CD4-positive, alpha-beta T cell (primary cell): ENCODE data around the gene PGC. TPM values are rescaled to one million over a fixed set of nuclear protein-coding genes. Genes with fewer than 3 reads are reported as not detected.

ENCODE experiments used
- ATAC-seq: fragments of 200-7000 bp; cut with Tn5 transposase; one replicate; pipeline ENCODE4 v1.10.0; 2022; ENCODE audit warnings: mild to moderate bottlenecking; ENCODE audit not compliant: poor library complexity
- CTCF ChIA-PET: fragments of 350-600 bp; sonication (Branson Sonifier 250); formaldehyde crosslinking; loops from one replicate; lab custom pipeline; 2021; ENCODE audit warnings: antibody characterized with exemption, inconsistent platforms; lab: Charles Lee
- POLR2A ChIA-PET: fragments of 350-600 bp; sonication (Branson Sonifier 250); formaldehyde crosslinking; loops from one replicate; lab custom pipeline; 2021; ENCODE audit warnings: antibody characterized with exemption, inconsistent platforms; lab: Charles Lee
- DNase-seq, 14 experiments: peaks; one replicate each; pipeline ENCODE4 v3.0.0-alpha.2; 2013 to 2020; ENCODE audit warnings: mixed read lengths in 2 of 14
- H3K27ac ChIP-seq, 2 donors: one replicate each; pipeline versions ENCODE4 v1.5.1 to v1.7.0; 2013; ENCODE audit warnings: low read length in 2 of 2, low read depth in 1 of 2, mild to moderate bottlenecking in 1 of 2
- H3K27me3 ChIP-seq, 2 experiments: 1 replicate in 1 of 2; 2 replicates in 1 of 2; pipeline versions ENCODE4 v1.6.1 to v1.7.0; 2013; ENCODE audit warnings: low read length in 2 of 2, control low read depth in 1 of 2, mild to moderate bottlenecking in 1 of 2, moderate library complexity in 1 of 2; ENCODE audit not compliant: insufficient read depth in 2 of 2, control insufficient read depth in 1 of 2
- H3K36me3 ChIP-seq: one replicate; pipeline ENCODE4 v1.6.1; 2013; ENCODE audit warnings: low read length, control low read depth; ENCODE audit not compliant: insufficient read depth
- H3K4me1 ChIP-seq: one replicate; pipeline ENCODE4 v1.6.1; 2013; ENCODE audit warnings: low read length, control low read depth; ENCODE audit not compliant: insufficient read depth
- H3K4me3 ChIP-seq: one replicate; pipeline ENCODE4 v1.5.1; 2013; ENCODE audit warnings: mild to moderate bottlenecking, low read length, moderate library complexity
- H3K9me3 ChIP-seq, 2 experiments: 1 replicate in 1 of 2; 2 replicates in 1 of 2; pipeline versions ENCODE4 v1.6.1 to v1.7.0; 2013; ENCODE audit warnings: low read length in 2 of 2, mild to moderate bottlenecking in 2 of 2, control low read depth in 1 of 2, moderate library complexity in 1 of 2; ENCODE audit not compliant: control insufficient read depth in 1 of 2, insufficient read depth in 1 of 2
- H3K27ac Mint-ChIP-seq: one replicate; pipeline ENCODE4 v1.8.0; 2020; ENCODE audit warnings: mixed read lengths
- H3K27me3 Mint-ChIP-seq: one replicate; pipeline ENCODE4 v1.8.0; 2021; ENCODE audit warnings: mixed read lengths
- H3K36me3 Mint-ChIP-seq: one replicate; pipeline ENCODE4 v1.8.0; 2021; ENCODE audit warnings: low read depth, mixed read lengths
- H3K4me1 Mint-ChIP-seq: one replicate; pipeline ENCODE4 v1.8.0; 2021; ENCODE audit warnings: low read depth, mixed read lengths
- H3K4me3 Mint-ChIP-seq: one replicate; pipeline ENCODE4 v1.8.0; 2020; ENCODE audit warnings: mild to moderate bottlenecking, mixed read lengths
- H3K9me3 Mint-ChIP-seq: one replicate; pipeline ENCODE4 v1.8.0; 2020; ENCODE audit warnings: mixed read lengths
- intact Hi-C, 2 experiments: fragments of 100-400 bp; cut with DNase I in 1 of 2; cut with micrococcal nuclease in 1 of 2; formaldehyde crosslinking; loops; one replicate each; pipeline versions ENCODE4 v1.15.1 to v1.9.0; 2023 to 2025; cut with DNase I, micrococcal nuclease
- total RNA-seq, 174 experiments: library from RNA in 2 of 174; stranded (reverse) in 2 of 174; gene quantifications; one replicate each; pipeline ENCODE4 v1.2.3 and lab custom pipeline; 2021 to 2026
- TF ChIP-seq, protein P1 (sequence below): fragments of 200-600 bp; IDR thresholded peaks from one replicate; pipeline ENCODE4 v1.8.0; 2022; ENCODE audit warnings: antibody characterized with exemption, mild to moderate bottlenecking

Gene PGC
- total RNA-seq, 2 experiments from 2014 or later = not detected

DNA sequence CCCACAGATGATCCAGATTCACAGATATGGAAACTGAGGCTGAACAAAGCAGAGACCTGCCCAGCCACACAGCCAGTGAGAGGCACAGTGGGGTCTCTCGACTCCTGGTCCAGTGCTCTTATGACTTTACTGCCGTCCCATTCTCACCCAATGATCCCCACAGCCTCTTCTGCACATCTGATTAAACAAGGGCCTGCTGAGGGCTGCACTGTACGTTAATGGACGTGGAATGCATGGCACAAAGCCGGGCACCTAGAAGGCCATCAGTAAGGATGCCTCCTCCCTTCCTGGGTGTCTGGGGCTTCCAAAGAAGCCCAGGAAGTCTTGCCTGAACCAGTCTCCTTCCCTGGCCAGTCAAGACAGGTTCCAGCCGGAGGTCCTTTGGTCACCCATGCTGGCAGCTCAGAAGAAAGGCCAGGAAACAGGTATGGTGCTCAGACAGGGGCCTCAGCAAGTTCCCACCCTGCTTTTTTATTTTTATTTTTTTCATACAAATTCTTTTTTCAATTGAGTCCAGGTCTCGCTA is 15.6 kb downstream of the PGC start:
- peak overlapping the region; percentile 2 for H3K4me3 Mint-ChIP-seq
- TF ChIP-seq, protein P1, sequence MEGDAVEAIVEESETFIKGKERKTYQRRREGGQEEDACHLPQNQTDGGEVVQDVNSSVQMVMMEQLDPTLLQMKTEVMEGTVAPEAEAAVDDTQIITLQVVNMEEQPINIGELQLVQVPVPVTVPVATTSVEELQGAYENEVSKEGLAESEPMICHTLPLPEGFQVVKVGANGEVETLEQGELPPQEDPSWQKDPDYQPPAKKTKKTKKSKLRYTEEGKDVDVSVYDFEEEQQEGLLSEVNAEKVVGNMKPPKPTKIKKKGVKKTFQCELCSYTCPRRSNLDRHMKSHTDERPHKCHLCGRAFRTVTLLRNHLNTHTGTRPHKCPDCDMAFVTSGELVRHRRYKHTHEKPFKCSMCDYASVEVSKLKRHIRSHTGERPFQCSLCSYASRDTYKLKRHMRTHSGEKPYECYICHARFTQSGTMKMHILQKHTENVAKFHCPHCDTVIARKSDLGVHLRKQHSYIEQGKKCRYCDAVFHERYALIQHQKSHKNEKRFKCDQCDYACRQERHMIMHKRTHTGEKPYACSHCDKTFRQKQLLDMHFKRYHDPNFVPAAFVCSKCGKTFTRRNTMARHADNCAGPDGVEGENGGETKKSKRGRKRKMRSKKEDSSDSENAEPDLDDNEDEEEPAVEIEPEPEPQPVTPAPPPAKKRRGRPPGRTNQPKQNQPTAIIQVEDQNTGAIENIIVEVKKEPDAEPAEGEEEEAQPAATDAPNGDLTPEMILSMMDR = no peak

DNA sequence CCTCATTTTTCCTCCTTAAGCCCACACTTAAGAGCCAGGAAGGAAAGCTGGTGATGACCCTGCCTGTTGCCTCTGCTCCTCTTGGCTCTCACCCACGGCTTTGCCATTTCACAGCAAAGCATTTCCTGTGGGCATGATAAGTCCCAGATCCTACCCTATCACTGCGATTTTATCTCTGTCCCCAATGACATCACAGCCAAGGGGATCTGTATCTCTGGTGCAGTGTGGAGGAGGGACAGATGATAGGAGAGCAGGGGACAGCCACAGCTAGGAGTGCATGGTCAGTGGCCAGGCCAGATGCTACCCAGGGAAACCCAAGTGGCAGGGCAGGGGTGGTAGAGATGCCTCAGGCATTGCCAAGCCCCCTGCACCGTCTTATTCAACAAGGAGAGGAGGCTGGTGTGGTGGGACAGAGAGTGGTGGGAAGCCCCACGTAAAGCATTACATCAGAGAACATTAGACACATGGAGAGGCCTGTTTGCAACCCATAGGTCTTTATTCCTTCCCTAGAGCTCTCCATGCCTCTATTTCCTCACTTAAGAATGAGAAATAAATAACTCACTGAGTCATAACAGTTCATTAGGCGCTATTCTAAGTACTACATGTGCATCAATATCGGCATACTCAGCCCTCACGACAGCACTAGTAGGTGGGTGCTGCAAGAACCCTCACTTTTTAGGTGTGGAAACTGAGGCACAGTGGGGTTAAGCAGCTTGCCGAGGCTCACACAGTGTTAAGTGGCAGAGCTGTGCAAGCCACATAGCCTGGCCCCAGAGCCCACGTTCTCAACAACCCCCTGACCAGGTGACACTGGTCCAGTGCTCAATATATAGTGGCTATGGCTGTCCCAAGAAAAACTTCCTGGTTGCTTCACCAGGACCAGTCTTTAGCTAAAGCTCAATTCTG is 16.4 kb downstream of the PGC start:
- ATAC-seq (no peak), DNase-seq (peak in 1 of 14 experiments; percentile 38)
- intact Hi-C loops = loop anchor here in 1 of 2 experiments (2.0 to 10.0 kb wide), 4 partner anchors 24 to 1514 kb away; partner anchors contain the start of genes NFYA, OARD1 and TTBK1
- ChIA-PET POLR2A (no interaction called here), CTCF (interaction anchor here (4.9 kb wide), 1 partner anchor 56 kb away, joined by 38 read pairs; the partner anchor contains the start of gene TOMM6)
- no peaks in the 10 kb centered on the region for H3K27me3 ChIP-seq
- H3K27ac ChIP-seq = no peak overlapping the region
- Mint-ChIP-seq H3K4me3 (peak overlapping the region; percentile 31), H3K36me3 (no peaks in the 10 kb centered on the region), H3K9me3 (no peaks in the 10 kb centered on the region), H3K27me3 (no peaks in the 10 kb centered on the region), H3K4me1 (peaks cover 55% of the 10 kb centered on the region), H3K27ac (peak overlapping the region; percentile 64)
- no peaks in the 10 kb centered on the region for H3K36me3 ChIP-seq
- H3K4me3 ChIP-seq = no peak overlapping the region
- H3K9me3 ChIP-seq = no peaks in the 10 kb centered on the region
- peaks cover 79% of the 10 kb centered on the region for H3K4me1 ChIP-seq
- TF ChIP-seq, protein P1 = no peak

More for the DNA sequence above, 15.6 kb downstream of the PGC start:
- CTCF ChIA-PET = interaction anchor here (4.9 kb wide), 1 partner anchor 55 kb away, joined by 38 read pairs; the partner anchor contains the start of gene TOMM6
- no peak for DNase-seq
- Histone ChIP-seq H3K27me3 (no peaks in the 10 kb centered on the region), H3K36me3 (no peaks in the 10 kb centered on the region), H3K4me1 (peaks cover 78% of the 10 kb centered on the region), H3K27ac (peak overlapping the region in 1 of 2 donors; percentile 6), H3K9me3 (no peaks in the 10 kb centered on the region), H3K4me3 (no peak overlapping the region)
- Mint-ChIP-seq H3K27ac (no peak overlapping the region), H3K4me1 (peaks cover 56% of the 10 kb centered on the region), H3K36me3 (no peaks in the 10 kb centered on the region), H3K27me3 (no peaks in the 10 kb centered on the region), H3K9me3 (no peaks in the 10 kb centered on the region)
- POLR2A ChIA-PET = no interaction called here
- no peak for ATAC-seq
- intact Hi-C loops = loop anchor here in 1 of 2 experiments (2.0 to 10.0 kb wide), 4 partner anchors 25 to 1513 kb away; partner anchors contain the start of genes NFYA, OARD1 and TTBK1

DNA sequence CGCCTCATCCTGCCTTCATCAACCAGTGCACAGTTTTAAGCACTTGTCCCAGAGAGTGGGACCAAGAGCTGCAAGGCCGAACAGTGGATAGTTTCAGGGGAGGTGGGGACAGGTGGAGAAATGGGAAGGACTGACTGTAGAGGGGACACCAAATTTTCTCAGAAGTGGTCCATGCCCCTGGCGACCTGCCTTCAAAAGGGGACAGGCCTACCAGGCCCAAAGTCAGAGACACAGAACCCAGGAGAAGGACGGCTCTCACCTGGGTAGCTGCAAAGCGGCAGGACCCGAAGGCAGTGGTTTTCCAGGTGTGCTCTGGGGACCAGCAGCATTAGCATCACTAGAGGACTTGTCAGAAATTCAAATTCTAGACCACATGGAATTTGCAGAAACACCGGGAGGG is 17.6 kb downstream of the PGC start:
- Mint-ChIP-seq H3K9me3 (no peaks in the 10 kb centered on the region), H3K27me3 (no peaks in the 10 kb centered on the region), H3K4me3 (no peak overlapping the region), H3K27ac (no peak overlapping the region), H3K36me3 (no peaks in the 10 kb centered on the region), H3K4me1 (peaks cover 50% of the 10 kb centered on the region)
- Histone ChIP-seq H3K4me3 (no peak overlapping the region), H3K27ac (no peak overlapping the region), H3K27me3 (no peaks in the 10 kb centered on the region), H3K36me3 (no peaks in the 10 kb centered on the region), H3K4me1 (peaks cover 80% of the 10 kb centered on the region), H3K9me3 (no peaks in the 10 kb centered on the region)
- ATAC-seq (no peak), DNase-seq (no peak)
- intact Hi-C loops = loop anchor here in 1 of 2 experiments (2.0 to 10.0 kb wide), 4 partner anchors 23 to 1515 kb away; partner anchors contain the start of genes NFYA, OARD1 and TTBK1
- CTCF ChIA-PET = no interaction called here
- POLR2A ChIA-PET = no interaction called here
- TF ChIP-seq, protein P1 = no peak
